Stimulated activated CD8-positive, alpha-beta memory T cell treated with anti-CD3 and anti-CD28 coated beads, Interleukin-7, amount 100 ng/mL, for 24 hours (primary cell): ENCODE data around the gene TMED8.
"Not testable (repeated sequence)": the region's sequence is repeated elsewhere in the genome, so short reads cannot be mapped to it uniquely, and the experiment has no call there.

Experiments
- DNase-seq: peaks from one replicate; pipeline ENCODE4 v3.0.0-alpha.2; 2020; ENCODE audit warnings: low read depth

Gene TMED8

DNA sequence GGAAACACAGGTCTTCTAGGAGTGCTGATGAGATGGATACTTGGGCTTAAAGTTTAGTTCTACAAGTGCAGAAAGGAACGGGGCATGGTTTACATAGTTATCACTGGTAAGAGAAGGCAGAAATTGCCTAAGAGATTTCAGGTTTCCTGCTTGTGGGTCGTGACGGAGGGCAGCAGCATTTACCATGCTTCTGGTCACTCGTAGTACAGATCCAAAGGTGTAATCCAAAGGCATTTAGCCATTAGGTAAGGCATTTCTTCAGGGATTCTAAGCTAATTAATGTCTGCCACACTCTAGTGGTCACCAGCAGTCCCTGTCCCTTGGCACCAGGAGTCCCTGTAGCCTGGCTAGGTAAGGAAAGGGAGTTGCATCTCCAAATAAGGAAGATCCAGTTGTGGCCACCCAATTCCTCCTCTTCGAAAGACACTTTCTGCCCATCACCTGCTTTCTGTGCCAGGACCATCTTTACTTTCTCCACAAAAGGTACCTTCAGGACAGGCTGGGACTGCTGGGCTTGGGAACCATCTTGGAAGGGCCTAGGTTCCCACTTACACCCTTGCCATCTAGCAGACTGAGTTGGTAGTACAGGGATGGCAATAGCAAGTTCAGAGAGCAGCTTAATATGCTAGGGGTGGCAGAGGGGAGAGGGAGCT lies 54.5 kb downstream of the TMED8 start:
- no peak for DNase-seq

DNA sequence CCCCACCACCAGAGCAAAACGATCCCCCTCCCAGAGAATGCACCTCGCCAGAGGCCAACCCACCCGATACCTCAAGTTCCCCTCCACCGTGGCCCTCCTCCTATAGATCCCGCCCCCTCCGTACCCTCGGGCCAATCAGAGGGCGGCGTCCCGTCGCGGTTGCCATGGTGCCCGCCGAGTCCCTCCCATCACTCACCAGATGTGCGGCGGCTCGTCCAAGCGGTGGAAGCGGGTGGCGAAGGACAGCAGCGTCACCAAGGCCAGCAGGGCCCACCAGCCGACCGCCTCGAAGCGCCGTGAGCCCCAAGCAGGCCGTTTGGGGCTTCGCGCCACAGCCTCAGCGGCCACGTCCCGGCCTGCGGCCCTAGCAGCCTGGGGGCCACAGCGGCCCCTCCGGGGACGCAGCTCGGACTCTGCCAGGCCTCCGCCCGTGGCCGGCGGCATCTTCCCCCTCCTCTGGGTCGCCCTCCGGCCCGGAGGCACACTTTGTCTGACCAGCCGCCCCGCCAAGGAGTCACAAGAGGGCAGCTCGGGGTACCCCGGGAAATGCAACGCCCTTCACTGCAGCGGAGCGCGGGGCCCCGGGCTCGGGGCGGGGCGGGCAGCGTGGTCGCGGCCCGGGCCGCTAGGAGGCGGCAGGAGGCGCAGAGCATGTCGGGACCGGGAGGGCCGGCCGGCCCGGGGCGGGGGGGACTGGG lies 56.5 kb downstream of the TMED8 start, which contains the start of gene POMT2:
Gene POMT2 (minus strand): TSS at position 646 of the 698 bp plus-strand sequence. CDS start 202 bp downstream, at position 444.
- peak; percentile 84 for DNase-seq

DNA sequence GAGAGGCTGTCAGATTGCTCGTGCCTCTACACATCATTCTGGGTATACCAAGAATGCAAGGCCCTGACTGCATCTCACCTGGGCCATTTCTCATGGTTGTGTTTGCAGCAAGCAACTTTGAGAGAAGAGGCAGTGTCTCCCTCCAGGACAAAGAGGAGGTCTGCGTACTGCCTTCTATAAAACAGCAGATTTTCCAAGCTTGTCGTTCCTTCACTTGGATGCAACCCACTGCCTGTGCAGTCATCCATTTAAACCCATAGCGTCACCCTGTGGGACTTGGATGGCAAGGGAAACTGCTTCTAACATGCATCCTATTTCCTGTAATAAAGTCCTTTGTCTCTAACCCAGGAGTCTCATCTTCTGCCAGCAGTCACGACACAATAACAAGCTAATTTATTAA lies 57.5 kb downstream of the TMED8 start:
- DNase-seq, result no peak

DNA sequence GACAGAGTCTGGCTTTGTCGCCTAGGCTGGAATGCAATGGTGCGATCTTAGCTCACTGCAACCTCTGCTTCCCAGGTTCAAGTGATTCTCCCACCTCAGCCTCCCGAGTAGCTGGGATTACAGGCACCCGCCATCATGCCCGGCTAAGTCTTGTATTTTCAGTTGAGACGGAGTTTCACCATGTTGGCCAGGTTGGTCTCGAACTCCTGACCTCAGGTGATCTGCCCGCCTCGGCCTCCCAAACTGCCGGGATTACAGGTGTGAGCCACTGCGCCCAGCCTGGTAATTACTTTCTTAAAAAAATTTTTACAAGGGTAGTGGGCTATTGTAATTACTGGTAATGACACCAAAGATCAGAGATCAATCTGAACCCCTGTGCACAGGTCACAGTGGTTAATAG lies 58.1 kb downstream of the TMED8 start:
- DNase-seq, result not testable (repeated sequence)

DNA sequence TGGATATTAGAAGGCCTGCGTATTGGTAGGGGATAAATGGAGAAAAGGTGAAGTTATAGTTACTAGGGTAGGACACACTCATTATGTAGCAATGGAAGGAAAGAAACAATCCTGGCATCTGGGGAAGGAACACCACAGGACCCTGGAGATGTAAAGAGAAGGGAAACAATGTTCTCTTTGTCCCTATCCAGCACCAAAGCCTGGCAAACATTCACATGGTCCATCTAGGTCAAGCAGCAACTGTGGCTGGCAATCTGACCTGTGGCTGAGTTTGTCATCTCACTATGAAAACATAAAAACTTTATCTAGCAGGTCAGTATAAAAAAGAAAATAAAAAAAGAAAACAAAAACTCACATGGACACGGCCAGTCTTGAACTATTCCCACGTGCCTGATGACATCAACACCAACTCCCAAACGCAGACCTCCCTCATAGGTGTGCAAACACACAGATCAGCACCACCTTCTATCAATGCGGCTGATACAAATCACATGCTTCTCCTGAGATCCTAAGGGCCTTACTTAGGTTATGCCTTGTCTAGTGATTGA lies 58.8 kb downstream of the TMED8 start:
- no peak for DNase-seq

DNA sequence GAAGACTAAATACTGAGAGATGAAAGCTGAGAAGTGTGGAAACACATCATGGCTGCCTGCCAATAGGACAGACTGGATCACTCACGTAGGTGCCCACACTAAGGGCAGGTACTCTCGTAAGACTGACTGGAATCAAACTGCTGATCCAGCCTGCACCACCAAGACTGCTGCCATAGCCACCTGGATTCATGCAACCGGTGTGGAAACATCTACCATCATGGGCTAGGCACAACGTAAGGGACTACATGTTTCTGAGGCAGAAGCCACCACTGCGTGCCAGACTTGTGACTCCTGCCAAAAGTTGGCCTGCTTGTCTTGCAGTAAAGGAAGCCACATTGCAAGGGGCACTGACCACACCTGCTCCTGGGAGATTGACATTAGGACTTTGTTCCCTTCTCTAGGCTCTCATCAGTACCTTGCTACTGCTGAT lies 60.0 kb downstream of the TMED8 start:
- DNase-seq, result no peak

DNA sequence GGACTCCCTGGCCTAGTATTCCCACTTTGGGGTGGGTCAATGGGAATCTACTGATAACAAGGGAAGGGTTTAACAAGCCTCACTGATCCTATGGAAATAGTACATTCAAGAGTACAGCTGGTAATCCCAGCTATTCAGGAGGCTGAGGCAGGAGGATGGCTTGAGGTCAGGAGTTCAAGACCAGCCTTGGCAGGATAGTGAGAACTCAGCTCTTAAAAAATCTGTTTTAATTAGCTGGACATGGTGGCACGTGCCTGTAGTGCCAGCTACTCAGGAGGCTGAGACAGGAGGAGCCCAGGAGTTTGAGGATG lies 60.7 kb downstream of the TMED8 start:
- DNase-seq, result no peak

DNA sequence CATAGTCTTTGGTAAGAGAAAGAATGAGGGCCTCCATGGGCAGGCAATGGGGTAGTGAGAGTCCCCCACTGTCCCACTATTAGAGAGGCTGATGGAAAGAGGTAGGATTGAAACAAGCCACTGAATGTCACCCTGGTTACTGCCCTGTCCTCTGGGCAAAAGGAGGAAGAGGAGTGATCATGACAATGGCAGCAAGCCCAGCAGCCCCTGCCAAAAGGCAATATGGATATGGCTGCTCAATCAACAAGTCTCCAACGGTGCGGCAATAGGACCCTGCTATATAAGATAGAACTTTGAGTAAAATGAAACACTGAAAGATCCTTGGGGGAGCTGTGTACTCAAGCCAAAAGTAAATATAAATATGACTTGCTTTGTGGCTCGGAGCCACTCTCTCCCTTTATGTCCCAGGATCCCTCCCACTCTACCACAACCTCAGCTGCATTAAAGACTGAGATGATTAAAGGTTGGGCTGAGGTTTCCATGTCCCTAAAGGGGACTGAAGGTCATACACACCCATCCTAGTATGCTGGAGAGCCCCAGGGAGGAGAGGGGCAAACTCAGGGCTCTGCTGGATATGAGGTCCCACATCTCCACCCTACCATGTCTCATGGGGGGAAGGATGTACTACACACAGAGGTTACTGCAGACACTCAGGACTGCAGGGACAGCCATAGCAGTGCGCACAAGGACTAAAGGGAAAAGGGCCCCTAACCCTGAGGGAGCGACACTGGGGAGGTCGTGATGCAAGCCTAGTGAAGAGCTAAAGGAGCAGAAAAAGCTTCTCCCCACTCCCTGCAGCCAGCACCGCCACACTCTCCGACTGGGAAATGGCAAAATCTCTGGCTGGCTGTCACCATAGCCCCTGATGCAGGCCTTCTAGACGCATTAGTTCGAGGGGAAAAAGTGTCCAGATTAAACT lies 62.1 kb downstream of the TMED8 start:
- DNase-seq, result no peak

DNA sequence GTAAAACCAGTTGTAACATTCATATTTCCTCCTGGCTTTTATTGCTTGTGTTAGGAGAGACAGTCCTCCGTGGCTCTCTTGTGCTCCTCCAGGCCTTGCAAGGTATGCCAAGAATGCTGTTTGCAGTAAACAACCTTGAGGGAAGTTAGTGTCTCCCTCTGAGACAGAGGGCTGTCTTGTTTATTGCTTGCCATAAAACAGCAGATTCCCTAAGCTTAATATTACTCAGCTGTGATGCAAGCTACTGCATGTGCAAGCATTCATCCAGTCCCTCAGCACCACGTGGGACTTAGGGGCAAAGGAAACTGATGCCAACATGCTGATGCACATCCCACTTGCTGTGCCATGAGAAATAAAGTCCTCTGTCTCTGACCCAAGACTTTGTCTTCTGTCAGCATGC lies 62.9 kb downstream of the TMED8 start:
- no peak for DNase-seq

DNA sequence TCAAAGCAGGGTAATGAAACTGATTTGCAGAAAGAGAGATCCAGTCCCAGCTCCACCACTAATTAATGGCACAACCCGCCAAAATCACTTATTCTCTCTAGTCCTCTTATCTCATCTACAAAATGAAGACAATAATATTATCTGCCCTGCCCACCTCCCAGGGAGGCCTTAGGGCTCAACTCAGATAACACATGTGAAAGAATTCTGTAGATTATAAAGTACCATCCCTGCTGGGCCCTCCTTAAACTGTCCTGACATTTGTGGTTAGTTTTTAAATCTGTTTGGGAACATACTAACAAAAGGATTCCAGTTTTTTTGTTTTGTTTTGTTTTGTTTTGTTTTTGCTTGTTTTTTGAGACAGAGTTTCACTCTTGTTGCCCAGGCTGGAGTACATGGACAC lies 63.5 kb downstream of the TMED8 start:
- no peak for DNase-seq

DNA sequence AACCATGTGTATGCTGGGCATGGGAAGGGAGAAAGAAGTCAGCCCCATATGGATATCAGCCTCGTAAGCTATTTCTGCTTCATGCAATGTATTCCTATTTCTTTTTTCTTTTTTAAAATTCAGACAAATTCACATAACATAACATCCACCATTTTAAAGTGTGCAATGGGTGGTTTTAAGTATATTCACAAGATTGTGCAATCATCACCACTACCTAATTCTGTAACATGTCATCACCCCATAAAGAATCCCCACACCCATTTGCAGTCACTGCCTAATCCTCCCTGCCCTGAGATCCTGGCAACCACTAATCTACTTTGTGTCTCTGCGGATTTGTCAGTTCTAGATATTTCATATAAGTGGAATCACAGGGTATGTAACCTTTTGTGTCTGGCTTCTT lies 65.7 kb downstream of the TMED8 start:
- no peak for DNase-seq

DNA sequence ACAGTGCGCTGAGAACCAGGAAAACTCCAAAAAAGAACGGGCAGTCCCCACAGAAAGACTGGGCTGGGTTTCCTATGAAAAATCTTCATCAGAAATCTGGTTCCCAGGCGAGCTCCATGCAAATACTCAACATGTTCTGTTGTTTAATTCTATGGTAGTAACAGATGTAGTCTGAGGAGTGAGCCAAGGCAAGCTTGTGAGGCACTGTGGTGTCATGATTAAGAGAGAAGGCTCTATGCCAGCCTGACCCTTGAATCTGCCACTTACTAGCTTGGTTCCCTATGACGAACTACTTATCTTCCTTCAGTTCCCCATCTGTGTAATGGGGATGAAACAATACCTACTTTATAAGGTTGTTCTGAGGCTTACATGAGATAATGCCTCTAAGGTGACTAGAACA lies 66.9 kb downstream of the TMED8 start:
- no peak for DNase-seq

DNA sequence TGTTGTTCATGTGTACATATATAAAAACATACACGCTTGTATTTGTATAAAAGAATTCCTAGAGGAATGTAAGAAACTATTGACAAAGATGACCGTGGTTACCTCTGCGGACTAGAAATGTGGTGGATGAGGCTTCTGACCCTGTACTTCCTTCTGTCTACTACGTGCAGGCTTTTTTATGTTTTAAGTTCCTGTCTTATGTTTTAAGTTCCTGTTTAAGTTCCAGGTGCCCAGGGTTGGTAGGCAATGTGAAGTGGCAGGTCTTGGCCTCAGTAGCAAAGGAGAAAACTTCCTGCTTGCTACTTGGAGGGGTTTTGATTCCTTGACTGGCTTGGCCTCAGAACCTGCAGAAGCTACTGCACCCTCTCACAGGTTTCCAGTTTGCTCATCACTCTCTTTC lies 67.8 kb downstream of the TMED8 start:
- DNase-seq, result no peak

DNA sequence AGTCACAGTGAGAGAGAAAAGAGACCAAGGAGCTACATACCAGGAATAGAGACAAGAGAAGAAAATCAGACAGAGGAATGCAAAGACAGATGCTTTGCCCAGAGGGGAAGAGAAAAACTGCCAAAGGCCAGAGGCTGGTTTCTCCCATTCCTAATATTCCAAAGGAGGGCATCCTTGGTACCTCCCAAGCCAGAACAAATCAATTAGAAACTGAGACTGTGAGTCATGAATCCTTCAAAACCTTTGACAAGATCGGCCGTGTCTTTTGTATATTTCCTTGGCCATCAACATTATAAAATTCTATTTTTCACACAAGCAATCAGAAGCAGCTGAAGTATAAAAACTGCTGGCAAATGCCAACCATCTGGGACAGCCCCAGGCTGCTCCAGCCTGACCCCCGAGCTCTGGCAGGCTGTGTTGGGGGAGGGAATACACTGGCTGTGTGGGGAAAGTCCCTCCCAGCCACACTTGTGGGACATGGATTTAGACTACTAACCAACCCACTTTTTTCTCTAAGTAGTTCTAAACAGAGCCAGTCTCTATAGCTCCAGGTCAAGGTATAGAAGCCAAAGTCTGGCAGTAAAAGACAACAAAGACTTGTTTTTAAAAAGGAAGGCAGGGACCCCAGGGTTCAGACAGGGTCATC lies 69.9 kb downstream of the TMED8 start:
- DNase-seq, result no peak

DNA sequence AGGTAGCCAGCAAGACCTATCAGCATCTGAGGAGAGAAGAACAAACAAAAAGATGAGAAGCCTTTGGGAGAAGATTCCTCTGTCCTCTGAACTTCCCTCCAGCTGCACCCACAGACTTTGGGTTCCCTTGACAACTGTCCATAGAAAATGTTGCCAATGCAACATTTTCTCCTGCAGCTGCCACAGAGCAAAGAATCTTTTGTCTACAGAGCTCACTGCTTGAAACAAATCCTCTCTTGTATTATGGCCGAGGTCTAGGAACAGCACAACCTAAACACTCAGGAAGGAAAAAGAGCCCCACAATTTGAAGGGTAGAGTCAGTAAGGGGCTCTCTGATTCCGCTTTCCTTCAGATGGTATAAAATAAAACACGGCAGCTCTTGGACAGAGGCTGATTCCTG lies 70.5 kb downstream of the TMED8 start:
- no peak for DNase-seq

DNA sequence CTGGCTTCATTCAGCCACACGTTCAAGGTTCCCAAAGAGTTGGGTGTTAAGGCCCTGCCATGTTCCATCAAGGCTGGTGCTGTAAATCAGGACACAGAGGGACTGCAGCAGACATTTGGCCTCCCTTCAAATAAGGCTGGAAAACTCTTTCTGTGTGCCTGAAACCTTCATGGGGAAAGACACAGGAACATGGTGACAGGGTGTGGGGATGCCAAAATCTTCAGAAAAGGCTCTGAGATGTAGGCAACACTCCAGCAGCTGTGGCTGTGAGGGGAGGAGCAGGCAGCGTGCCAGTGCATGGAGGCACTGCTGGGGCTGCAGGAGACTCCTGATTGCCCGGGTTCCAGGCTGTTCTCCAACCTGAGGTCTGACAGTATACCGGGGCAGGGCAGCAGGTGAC lies 71.2 kb downstream of the TMED8 start:
- no peak for DNase-seq

DNA sequence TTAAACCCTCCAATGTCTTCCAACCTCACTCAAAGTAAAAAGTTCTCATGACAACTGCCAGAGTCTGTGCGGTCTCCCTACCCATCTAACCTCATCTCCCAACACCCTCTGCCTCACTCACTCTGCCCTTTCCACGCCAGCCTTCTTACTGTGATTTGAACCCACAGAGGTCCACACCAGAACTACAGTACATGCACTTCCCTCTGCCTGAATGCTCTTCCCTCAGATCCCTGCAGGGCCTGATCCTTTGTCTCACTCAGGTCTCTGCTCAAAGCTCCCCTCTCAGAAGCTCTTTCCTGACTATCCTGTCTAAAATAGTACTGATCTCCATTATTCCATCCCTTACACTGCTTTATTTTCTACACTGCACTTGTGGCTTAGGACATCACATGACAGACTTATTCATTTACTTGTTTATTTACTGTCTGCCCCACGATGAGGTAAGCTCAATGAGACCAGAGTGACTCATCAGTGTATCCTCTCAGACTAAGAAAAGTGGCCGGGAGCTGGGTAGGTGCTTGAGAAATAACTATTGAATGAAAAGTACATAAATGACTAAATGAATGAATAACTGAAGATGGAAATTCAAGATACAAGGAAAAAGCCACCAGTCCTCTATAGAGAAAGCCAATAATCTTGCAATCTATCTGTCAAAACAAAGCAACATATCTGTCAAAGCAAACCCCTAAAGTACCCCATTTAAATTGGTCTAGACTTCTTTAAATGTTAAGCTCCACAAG lies 73.3 kb downstream of the TMED8 start:
- DNase-seq, result no peak

DNA sequence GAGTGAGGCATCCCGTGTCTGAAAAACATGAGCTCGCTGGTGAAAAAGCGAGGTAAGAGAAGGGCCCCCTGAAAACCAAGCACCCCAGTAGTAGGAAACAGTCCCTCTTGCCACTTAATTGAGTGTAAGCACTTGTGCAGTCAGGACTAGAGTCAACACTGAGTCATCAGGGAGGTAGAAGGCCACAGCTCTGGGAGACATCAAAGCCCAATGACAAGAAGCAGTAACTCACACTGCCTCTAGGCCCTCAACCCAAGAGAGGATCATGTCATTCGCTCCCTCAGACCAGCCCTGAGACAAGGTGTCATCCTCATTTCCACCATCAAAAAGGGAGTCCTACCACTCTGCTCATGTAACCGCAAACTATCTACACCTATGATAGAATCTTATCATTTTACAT lies 74.0 kb downstream of the TMED8 start:
- no peak for DNase-seq

DNA sequence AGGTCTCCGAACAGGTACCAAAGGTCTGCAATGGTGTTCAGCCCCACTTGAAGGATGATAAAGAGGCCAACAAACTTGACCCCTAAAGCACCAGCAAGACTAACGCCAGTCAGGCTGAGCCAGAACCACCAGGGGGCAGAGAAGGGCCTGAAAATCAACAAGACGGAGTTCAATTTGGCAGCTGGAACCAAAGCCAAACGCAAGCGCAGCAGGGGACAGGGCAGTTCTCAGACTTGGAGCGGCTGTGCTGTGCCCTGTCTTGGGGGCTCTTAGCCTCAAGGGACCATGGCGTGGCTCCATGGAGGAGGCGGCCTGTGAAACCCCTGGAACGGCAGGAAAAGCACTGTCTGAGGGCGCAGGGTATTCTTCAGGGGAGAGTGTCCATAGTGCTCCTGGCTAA lies 75.8 kb downstream of the TMED8 start:
- peak; percentile 18 for DNase-seq

DNA sequence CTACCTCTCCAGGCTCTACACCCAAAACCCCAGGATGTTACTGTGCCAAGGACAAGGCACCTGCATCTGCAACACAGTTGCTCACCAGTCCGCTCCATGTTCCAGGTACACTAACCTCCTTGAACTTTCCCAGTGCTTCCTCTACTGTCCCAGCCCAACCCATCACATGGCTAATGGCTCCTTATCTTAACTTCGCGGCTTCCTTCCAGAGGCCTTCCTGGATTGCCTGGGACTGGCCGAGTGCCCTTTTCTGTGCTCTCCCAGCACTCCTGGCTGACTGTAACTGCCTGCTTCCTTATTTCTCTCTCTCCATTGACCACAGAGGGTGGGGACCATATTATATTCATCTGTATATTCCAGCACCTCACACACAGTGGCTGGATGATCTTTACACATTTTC lies 77.1 kb downstream of the TMED8 start:
- DNase-seq, result no peak

DNA sequence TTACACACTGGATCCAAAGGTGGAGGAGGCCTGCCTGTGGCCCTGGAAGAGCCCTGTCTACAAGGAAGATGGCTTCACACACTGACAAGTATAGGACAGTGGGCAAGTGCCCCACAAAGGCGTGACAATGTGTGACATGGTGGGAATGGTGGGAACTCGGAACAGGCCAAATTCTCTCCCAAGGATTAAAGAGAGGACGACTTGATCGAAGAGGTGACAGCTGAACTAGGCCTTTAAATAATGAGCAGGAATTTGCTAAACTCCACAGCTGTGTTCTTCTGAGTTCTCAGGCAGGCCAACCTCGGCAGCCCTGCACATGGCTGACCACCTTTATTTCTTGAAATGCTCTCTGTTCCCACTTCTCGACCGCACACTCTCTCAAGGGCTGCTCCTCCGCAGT lies 80.0 kb downstream of the TMED8 start:
- no peak for DNase-seq

DNA sequence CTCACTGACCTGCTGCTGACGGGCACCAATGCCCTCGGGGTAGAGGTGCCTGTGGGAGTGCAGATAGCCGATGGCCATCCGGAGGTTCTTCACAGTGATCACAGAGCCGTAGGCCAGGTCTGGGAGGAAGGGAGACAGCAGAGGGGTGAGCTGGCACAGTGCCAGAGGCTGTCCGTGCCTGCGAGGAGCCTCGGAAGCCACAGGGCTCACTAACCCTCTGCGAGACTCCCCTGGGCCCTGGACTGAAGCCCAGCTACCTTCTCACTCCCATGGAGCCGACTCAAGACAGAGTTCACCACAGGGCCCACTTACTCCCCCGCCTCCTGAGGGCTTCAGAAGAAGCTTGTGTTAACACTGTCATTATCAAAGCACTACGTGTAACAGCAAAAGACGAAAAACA lies 80.7 kb downstream of the TMED8 start:
- DNase-seq, result no peak
